Urinary bladder (tissue), 4 donors: Measurements from ENCODE around the gene MSTO1. TPM values are rescaled to one million over a fixed set of nuclear protein-coding genes. Genes with fewer than 3 reads are reported as not detected.
"Not testable (repeated sequence)": the region's sequence is repeated elsewhere in the genome, so short reads cannot be mapped to it uniquely, and the experiment has no call there.

ENCODE experiments used
- DNase-seq: peaks from one replicate; pipeline ENCODE4 v3.0.0-alpha.2; 2015; ENCODE audit errors: extremely low spot score
- H3K27ac ChIP-seq: one replicate; pipeline ENCODE4 v1.5.1; 2013; ENCODE audit warnings: low read depth, mild to moderate bottlenecking, moderate library complexity
- H3K36me3 ChIP-seq: one replicate; pipeline ENCODE4 v1.6.1; 2013; ENCODE audit warnings: mild to moderate bottlenecking, moderate library complexity; ENCODE audit not compliant: insufficient read depth
- H3K4me1 ChIP-seq: one replicate; pipeline ENCODE4 v1.6.1; 2013; ENCODE audit warnings: mild to moderate bottlenecking, moderate library complexity; ENCODE audit not compliant: insufficient read depth
- H3K4me3 ChIP-seq: one replicate; pipeline ENCODE4 v1.5.1; 2013; ENCODE audit warnings: low read depth, low read length
- WGBS: extraction: QIAGEN DNeasy Blood & Tissue Kit; methylation state at CpG from one replicate; pipeline ENCODE4 v1.1.7; 2013; 5-methylcytosine and 5-hydroxymethylcytosine counted together
- polyA plus RNA-seq: library from polyadenylated mRNA; stranded (reverse); fragments of 200-250 nt; gene quantifications from one replicate; pipeline ENCODE4 v1.2.3, GENCODE V29; 2013
- total RNA-seq: library from RNA; depleted of rRNA; stranded (reverse); fragments of >200 nt; gene quantifications from one replicate; pipeline ENCODE4 v1.2.3, GENCODE V29; 2014
- donor health status: healthy with polysubstance abuse.
- donor health status: healthy.

The MSTO1 gene
- total and polyA plus RNA-seq, 2 donors = 22.6 to 28.7 TPM

DNA sequence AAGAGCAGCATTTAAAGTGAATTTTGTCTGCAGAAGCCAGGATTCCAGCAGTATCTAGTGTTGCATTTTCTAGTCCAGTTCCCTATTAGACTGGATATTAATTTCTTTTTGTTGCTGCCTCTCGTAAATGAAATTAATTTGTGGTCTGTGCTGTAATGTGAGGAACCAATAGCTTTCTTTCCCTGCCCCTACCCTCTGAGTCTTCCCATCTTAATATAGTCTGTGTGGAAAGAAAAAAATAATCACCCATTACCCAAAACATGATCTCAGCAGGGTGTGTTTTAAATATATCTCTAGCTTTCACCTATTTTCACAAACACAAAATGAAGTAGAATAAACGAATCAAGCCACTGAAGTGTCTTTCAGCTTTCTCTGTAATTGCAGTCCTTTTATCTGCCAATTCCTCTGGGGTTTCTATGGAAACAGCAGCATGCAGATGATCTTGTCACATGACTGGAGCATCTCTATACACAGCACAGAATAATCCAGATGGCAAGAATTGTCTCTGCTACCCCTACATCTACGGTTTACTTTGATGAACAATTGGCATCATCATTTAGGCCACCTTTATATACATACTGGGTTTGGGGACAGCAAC, 14.0 kb upstream of the MSTO1 start:
- WGBS = 67% methylated on average over 3 of the region's 3 CpGs
- not testable (repeated sequence) for H3K27ac ChIP-seq, H3K4me1 ChIP-seq, H3K4me3 ChIP-seq, DNase-seq, H3K36me3 ChIP-seq

DNA sequence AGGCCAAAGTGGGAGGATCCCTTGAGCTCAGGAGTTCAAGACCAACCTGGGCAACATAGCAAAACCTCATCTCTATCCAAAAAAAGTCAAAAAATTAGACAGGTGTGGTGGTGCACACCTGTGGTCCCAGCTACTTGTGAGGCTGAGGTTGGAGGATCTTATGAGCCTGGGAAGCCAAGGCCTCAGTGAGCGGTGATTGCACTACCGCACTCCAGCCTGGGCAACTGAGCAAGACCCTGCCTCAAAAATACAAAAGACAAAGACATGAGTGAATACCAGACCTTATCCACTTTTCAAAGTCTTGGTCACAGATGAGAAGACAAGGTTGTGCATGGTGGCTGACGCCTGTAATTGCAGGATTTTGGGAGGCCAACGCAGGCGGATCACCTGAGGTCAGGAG, 13.2 kb upstream of the MSTO1 start:
- Histone ChIP-seq H3K36me3 (no peaks in the 10 kb centered on the region), H3K4me3 (no peak overlapping the region), H3K4me1 (no peaks in the 10 kb centered on the region), H3K27ac (no peak overlapping the region)
- no peak for DNase-seq
- 97% methylated on average over 5 of the region's 5 CpGs for WGBS

- no peaks in the 10 kb centered on the region for H3K36me3 ChIP-seq
- no peak overlapping the region for H3K27ac ChIP-seq
- no peaks in the 10 kb centered on the region for H3K4me1 ChIP-seq
- no peak for DNase-seq
- WGBS = 4% methylated on average over 12 of the region's 12 CpGs
- no peak overlapping the region for H3K4me3 ChIP-seq
Measured at GRCh38 chr1:155598842-155599331, 11.1 kb upstream of the MSTO1 start.

DNA sequence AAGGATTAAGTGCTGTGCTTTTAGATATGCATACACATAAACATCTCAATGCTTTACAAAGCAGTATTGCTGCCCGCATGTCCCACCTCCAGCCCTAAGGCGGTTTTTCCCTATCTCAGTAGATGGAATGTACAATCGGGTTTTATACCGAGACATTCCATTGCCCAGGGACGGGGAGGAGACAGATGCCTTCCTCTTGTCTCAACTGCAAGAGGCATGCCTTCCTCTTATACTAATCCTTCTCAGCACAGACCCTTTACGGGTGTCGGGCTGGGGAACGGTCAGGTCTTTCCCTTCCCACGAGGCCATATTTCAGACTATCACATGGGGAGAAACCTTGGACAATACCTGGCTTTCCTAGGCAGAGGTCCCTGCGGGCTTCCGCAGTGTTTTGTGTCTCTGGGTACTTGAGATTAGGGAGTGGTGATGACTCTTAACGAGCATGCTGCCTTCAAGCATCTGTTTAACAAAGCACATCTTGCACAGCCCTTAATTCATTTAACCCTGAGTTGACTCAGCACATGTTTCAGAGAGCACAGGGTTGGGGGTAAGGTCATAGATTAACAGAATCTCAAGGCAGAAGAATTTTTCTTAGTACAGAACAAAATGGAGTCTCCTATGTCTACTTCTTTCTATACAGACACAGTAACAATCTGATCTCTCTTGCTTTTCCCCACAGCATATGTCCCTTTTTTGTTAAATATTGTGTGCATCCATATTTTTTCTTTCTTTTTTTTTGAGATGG, 10.0 kb upstream of the MSTO1 start:
- not testable (repeated sequence) for DNase-seq, H3K4me1 ChIP-seq, H3K4me3 ChIP-seq, H3K27ac ChIP-seq, H3K36me3 ChIP-seq
- 17% methylated on average over 12 of the region's 12 CpGs for WGBS

GRCh38 chr1:155607708-155608107, 2.3 kb upstream of the MSTO1 start:
- Histone ChIP-seq H3K27ac (no peak overlapping the region), H3K36me3 (no peaks in the 10 kb centered on the region), H3K4me1 (no peaks in the 10 kb centered on the region), H3K4me3 (no peak overlapping the region)
- no peak for DNase-seq
- whole genome bisulfite sequencing = 80% methylated on average over 7 of the region's 7 CpGs

DNA sequence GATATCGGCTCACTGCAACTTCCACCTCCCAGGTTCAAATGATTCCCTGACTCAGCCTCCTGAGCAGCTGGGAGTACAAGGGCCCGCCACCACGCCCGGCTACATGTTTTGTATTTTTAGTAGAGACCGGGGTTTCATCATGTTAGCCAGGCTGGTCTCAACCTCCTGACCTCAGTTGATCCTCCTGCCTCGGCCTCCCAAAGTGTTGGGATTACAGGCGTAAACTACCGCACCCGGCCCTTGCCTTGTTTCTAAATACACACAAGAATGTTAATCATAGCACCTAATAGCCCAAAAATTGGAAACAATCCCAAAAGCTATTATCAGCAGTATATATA, 1.2 kb upstream of the MSTO1 start:
- DNase-seq = no peak
- H3K27ac ChIP-seq = no peak overlapping the region
- 93% methylated on average over 9 of the region's 9 CpGs for WGBS
- H3K4me3 ChIP-seq = no peak overlapping the region
- no peaks in the 10 kb centered on the region for H3K36me3 ChIP-seq
- H3K4me1 ChIP-seq = no peaks in the 10 kb centered on the region

DNA sequence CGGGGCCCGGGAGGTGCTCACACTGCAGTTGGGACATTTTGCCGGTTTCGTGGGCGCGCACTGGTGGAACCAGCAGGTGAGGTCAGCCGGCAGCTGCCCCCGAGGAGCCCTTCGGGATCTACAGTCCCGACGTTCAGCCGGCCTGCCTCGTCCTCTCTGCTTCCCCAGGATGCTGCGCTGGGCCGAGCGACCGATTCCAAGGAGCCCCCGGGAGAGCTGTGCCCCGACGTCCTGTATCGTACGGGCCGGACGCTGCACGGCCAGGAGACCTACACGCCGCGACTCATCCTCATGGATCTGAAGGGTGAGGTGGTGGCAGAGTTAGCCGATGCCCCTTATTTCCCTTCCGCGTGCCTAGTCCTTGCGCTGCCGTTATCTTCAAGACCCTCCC, 234 bp downstream of the MSTO1 start:
- not testable (repeated sequence) for H3K36me3 ChIP-seq, DNase-seq, H3K4me1 ChIP-seq, H3K27ac ChIP-seq
- 0% methylated on average over 5 of the region's 33 CpGs for WGBS
- peak overlapping the region; percentile 41 for H3K4me3 ChIP-seq

DNA sequence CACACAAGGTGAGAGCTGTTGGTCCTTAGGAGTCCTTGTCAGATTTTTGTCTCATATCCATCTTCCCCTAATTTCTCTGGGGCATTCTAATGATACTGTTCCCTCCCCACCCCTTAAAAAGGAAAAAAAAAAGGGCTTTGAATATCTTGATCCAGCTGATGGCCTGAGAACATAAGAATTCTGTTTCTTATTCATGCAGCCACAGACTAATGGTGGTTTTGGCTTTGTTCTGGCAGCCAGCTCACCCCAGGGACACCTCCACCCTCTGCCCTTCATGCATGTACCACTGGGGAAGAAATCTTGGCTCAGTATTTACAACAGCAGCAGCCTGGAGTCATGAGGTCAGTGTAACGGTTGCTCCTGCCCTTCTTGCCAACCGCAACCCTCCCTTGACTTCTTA, 3.2 kb downstream of the MSTO1 start:
- no CpG with 5 or more reads among the region's 2 CpGs for WGBS
- not testable (repeated sequence) for H3K4me3 ChIP-seq, DNase-seq, H3K4me1 ChIP-seq, H3K36me3 ChIP-seq, H3K27ac ChIP-seq

DNA sequence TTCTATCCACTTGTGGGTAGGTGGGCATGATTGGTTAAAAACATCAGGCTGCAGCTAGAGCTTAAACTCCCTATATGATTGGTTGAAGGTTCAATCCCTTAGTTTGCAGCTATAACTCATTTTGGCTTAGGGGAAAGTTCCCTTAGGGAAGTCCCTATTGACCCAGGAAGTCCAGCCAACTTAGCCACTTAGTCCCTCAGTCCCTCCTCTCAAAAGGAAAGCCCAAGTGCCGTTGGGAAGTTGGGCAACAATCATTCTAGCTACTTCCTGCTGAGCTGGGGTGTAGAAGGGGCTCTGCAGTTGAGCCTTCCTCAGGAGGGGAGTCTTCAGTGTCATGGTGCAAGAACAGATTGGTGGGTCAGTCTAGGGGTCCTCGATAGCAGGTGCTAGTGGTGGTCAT, 12.2 kb downstream of the MSTO1 start:
- no peak overlapping the region for H3K4me3 ChIP-seq
- no peak overlapping the region for H3K27ac ChIP-seq
- H3K36me3 ChIP-seq = no peaks in the 10 kb centered on the region
- H3K4me1 ChIP-seq = no peaks in the 10 kb centered on the region
- no peak for DNase-seq
- WGBS = 57% methylated on average over 2 of the region's 2 CpGs

DNA sequence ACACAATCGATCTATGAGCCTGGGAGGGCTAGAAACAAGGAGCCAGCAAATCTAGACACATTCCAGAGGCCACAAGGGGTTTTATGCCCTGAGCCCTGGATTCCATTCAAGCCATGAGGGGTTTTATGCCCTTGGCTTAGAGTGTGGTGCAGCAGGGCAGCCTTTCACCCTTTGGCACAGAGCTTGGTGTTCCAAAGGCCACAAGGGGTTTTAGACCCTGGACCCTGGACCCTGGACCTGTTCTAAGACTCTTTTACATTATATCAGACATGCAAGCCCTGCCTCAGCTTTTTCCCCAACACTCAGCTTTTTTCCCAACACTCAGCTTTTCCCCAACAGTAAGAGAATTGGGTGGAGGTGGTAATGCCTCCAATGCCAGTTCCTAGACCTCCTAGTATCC, 13.3 kb downstream of the MSTO1 start:
- DNase-seq = no peak
- no peak overlapping the region for H3K4me3 ChIP-seq
- no peak overlapping the region for H3K27ac ChIP-seq
- no peaks in the 10 kb centered on the region for H3K4me1 ChIP-seq
- no peaks in the 10 kb centered on the region for H3K36me3 ChIP-seq
- 65% methylated on average over 1 of the region's 1 CpG for WGBS

DNA sequence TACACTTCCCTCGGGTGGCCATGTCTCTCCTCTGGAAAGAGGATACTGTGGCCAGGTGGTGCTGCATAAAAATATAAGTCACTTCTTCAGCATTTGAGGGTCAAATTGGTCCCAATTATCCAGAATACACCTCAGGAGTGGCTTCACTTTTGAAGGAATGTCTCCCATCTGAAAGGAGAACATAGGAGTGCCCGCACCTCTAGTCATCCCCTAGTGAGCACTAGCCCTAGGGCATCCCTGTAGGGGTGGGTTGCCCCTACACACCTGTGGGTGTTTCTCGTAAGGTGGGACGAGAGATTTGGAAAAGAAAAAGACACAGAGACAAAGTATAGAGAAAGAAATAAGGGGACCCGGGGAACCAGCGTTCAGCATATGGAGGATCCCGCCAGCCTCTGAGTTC, 16.4 kb downstream of the MSTO1 start:
- not testable (repeated sequence) for H3K4me1 ChIP-seq, DNase-seq, H3K36me3 ChIP-seq, H3K4me3 ChIP-seq, H3K27ac ChIP-seq
- WGBS = 80% methylated on average over 4 of the region's 7 CpGs

- DNase-seq = no peak
- 89% methylated on average over 11 of the region's 11 CpGs for WGBS
- Histone ChIP-seq H3K27ac (no peak overlapping the region), H3K36me3 (no peaks in the 10 kb centered on the region), H3K4me3 (no peak overlapping the region), H3K4me1 (no peaks in the 10 kb centered on the region)
Measured at GRCh38 chr1:155636397-155637153, 26.6 kb downstream of the MSTO1 start.

GRCh38 chr1:155640367-155640766, 30.3 kb downstream of the MSTO1 start:
- no peak for DNase-seq
- H3K4me3 ChIP-seq = no peak overlapping the region
- H3K36me3 ChIP-seq = no peaks in the 10 kb centered on the region
- no peak overlapping the region for H3K27ac ChIP-seq
- no peaks in the 10 kb centered on the region for H3K4me1 ChIP-seq

DNA sequence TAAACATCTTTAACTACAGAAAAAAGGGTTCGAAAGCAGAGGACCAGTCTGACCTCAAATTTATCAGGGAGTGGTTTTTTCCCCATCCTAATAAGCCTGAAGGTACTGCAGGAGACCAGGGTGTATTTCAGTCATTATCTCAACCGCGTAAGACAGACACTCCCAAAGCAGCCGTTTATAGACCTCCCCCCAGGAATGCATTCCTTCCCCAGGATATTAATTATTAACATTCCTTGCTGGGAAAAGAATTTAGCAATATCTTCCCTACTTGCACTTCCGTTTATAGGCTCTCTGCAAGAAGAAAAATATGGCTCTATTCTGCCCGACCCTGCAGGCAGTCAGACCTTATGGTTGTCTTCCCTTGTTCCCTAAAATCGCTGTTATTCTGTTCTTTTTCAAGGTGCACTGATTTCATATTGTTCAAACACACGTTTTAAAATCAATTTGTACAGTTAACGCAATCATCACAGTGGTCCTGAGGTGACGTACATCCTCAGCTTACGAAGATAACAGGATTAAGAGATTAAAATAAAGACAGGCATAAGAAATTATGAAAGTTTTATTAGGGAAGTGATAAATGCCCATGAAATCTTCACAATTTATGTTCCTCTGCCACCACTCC, 32.7 kb downstream of the MSTO1 start:
- H3K4me1 ChIP-seq, DNase-seq, H3K4me3 ChIP-seq, H3K27ac ChIP-seq, H3K36me3 ChIP-seq: not testable (repeated sequence)
- 83% methylated on average over 11 of the region's 11 CpGs for WGBS
